GM18907 (cell line): Measurements from ENCODE around the gene NT5DC3.
"Not testable (repeated sequence)": the region's sequence is repeated elsewhere in the genome, so short reads cannot be mapped to it uniquely, and the experiment has no call there.

ENCODE experiments used
- ATAC-seq: cut with Tn5 transposase; IDR thresholded peaks from one replicate; pipeline ENCODE4 v1.9.1; 2021; ENCODE audit warnings: mild to moderate bottlenecking, moderate library complexity; ENCODE audit not compliant: unreplicated experiment

The NT5DC3 gene

GRCh38 chr12:103855896-103856657, 15.0 kb upstream of the NT5DC3 start:
- no peak for ATAC-seq

- ATAC-seq, result no peak
These were observed 14.1 kb upstream of the NT5DC3 start for GRCh38 chr12:103855036-103855712.

GRCh38 chr12:103854372-103854973, 13.4 kb upstream of the NT5DC3 start:
- ATAC-seq, result no peak

GRCh38 chr12:103852498-103852997, 11.5 kb upstream of the NT5DC3 start:
- ATAC-seq, result no peak

GRCh38 chr12:103851127-103851526, 10.1 kb upstream of the NT5DC3 start:
- no peak for ATAC-seq

GRCh38 chr12:103850429-103850828, 9.4 kb upstream of the NT5DC3 start:
- ATAC-seq, result no peak

GRCh38 chr12:103848917-103849491, 8.0 kb upstream of the NT5DC3 start:
- ATAC-seq, result no peak

- no peak for ATAC-seq
These were observed 7.1 kb upstream of the NT5DC3 start for GRCh38 chr12:103848143-103848542.

GRCh38 chr12:103846415-103846814, 5.4 kb upstream of the NT5DC3 start:
- no peak for ATAC-seq

GRCh38 chr12:103844305-103844704, 3.3 kb upstream of the NT5DC3 start:
- ATAC-seq, result no peak

- peak; percentile 31 for ATAC-seq
These were observed 903 bp upstream of the NT5DC3 start for GRCh38 chr12:103841690-103842584.

GRCh38 chr12:103840462-103840875, 565 bp downstream of the NT5DC3 start:
- ATAC-seq, result peak; percentile 26

GRCh38 chr12:103839609-103840461, 1.2 kb downstream of the NT5DC3 start:
- no peak for ATAC-seq

GRCh38 chr12:103839103-103839502, 1.9 kb downstream of the NT5DC3 start:
- no peak for ATAC-seq

- ATAC-seq, result no peak
These were observed 2.6 kb downstream of the NT5DC3 start for GRCh38 chr12:103838254-103838914.

- ATAC-seq, result no peak
These were observed 4.7 kb downstream of the NT5DC3 start for GRCh38 chr12:103836345-103836744.

- ATAC-seq, result not testable (repeated sequence)
These were observed 5.2 kb downstream of the NT5DC3 start for GRCh38 chr12:103835747-103836335.

GRCh38 chr12:103834942-103835341, 6.1 kb downstream of the NT5DC3 start:
- no peak for ATAC-seq

- ATAC-seq, result no peak
These were observed 7.1 kb downstream of the NT5DC3 start for GRCh38 chr12:103833891-103834290.
